Skin of body (tissue), 2 donors: ENCODE data around the gene NEDD4L. TPM values are rescaled to one million over a fixed set of nuclear protein-coding genes. Genes with fewer than 3 reads are reported as not detected.
"Not testable (repeated sequence)": the region's sequence is repeated elsewhere in the genome, so short reads cannot be mapped to it uniquely, and the experiment has no call there.

Experiments used
- DNase-seq: peaks from one replicate; lab custom pipeline; 2025; lab: John Stamatoyannopoulos, UW
- total RNA-seq: library from RNA; depleted of rRNA; stranded (reverse); fragments of >200 nt; gene quantifications from one replicate; pipeline ENCODE4 v1.2.3, GENCODE V29; 2014

Gene NEDD4L
- total RNA-seq, 1 donor from 2014 or later: 40.1 TPM

GRCh38 chr18:58026857-58027256, 17.2 kb upstream of the NEDD4L start:
- DNase-seq: no peak

- DNase-seq: no peak
Observed at GRCh38 chr18:58027341-58027740, 16.7 kb upstream of the NEDD4L start.

- no peak for DNase-seq
Observed at GRCh38 chr18:58028109-58028784, 15.8 kb upstream of the NEDD4L start.

GRCh38 chr18:58032233-58032632, 11.8 kb upstream of the NEDD4L start:
- DNase-seq: no peak

GRCh38 chr18:58033216-58033615, 10.8 kb upstream of the NEDD4L start:
- DNase-seq: no peak

GRCh38 chr18:58034370-58034769, 9.7 kb upstream of the NEDD4L start:
- DNase-seq: no peak

- DNase-seq: no peak
Observed at GRCh38 chr18:58037163-58037562, 6.9 kb upstream of the NEDD4L start.

GRCh38 chr18:58038063-58038462, 6.0 kb upstream of the NEDD4L start:
- no peak for DNase-seq

GRCh38 chr18:58041633-58042032, 2.4 kb upstream of the NEDD4L start:
- DNase-seq: no peak

GRCh38 chr18:58042826-58043490, 1.1 kb upstream of the NEDD4L start:
- no peak for DNase-seq

- DNase-seq: no peak
Observed at GRCh38 chr18:58044370-58045241, 580 bp downstream of the NEDD4L start.

GRCh38 chr18:58045242-58046092, 1.4 kb downstream of the NEDD4L start:
- no peak for DNase-seq

GRCh38 chr18:58046093-58046793, 2.2 kb downstream of the NEDD4L start:
- DNase-seq: no peak

GRCh38 chr18:58046794-58047555, 2.9 kb downstream of the NEDD4L start:
- DNase-seq: no peak

GRCh38 chr18:58047556-58047882, 3.5 kb downstream of the NEDD4L start:
- no peak for DNase-seq

- DNase-seq: no peak
Observed at GRCh38 chr18:58048081-58048642, 4.1 kb downstream of the NEDD4L start.

GRCh38 chr18:58049000-58049688, 5.1 kb downstream of the NEDD4L start:
- no peak for DNase-seq

GRCh38 chr18:58050963-58051362, 6.9 kb downstream of the NEDD4L start:
- DNase-seq: not testable (repeated sequence)
